OCI-LY1 (cell line): ENCODE results near the gene POLR3H.

ENCODE experiments used
- H2AFZ ChIP-seq: fragments of 200-600 bp; sonication (generic), shearing (Covaris generic); 2 replicates; pipeline ENCODE4 v1.6.0; 2014; ENCODE audit warnings: antibody characterized with exemption, mild to moderate bottlenecking, low read length
- H3F3A ChIP-seq: fragments of 200-600 bp; sonication (generic), shearing (Covaris generic); 2 replicates; pipeline ENCODE4 v1.6.0; 2014; ENCODE audit warnings: mild to moderate bottlenecking, antibody characterized with exemption, low read length, moderate library complexity; ENCODE audit not compliant: insufficient read depth
- H3K27ac ChIP-seq: fragments of 200-600 bp; sonication (generic); 2 replicates; pipeline ENCODE4 v1.5.1; 2014; ENCODE audit warnings: low read length, mixed run types, mild to moderate bottlenecking, low read depth; ENCODE audit not compliant: poor library complexity, severe bottlenecking
- H3K27me3 ChIP-seq: fragments of 200-600 bp; sonication (generic); 2 replicates; pipeline ENCODE4 v1.6.0; 2014; ENCODE audit warnings: antibody characterized with exemption, mild to moderate bottlenecking, low read length, moderate library complexity; ENCODE audit not compliant: insufficient read depth
- H3K36me3 ChIP-seq: fragments of 200-600 bp; sonication (generic); 2 replicates; pipeline ENCODE4 v1.6.1; 2014; ENCODE audit warnings: mild to moderate bottlenecking, antibody characterized with exemption, low read length, moderate library complexity, mixed read lengths; ENCODE audit not compliant: insufficient read depth
- H3K4me1 ChIP-seq: fragments of 200-600 bp; sonication (generic); 2 replicates; pipeline ENCODE4 v1.5.1; 2014; ENCODE audit warnings: mild to moderate bottlenecking, low read length, moderate library complexity; ENCODE audit not compliant: insufficient read depth, severe bottlenecking
- H3K4me2 ChIP-seq: fragments of 200-600 bp; sonication (generic), shearing (Covaris generic); 2 replicates; pipeline ENCODE4 v1.6.1; 2014; ENCODE audit warnings: low read length
- H3K4me3 ChIP-seq: fragments of 200-600 bp; sonication (generic); 2 replicates; pipeline ENCODE4 v1.5.1; 2014; ENCODE audit warnings: low read length, low read depth, mild to moderate bottlenecking, mixed read lengths; ENCODE audit not compliant: poor library complexity, severe bottlenecking
- H3K79me2 ChIP-seq: fragments of 200-600 bp; shearing (Covaris generic); 2 replicates; pipeline ENCODE4 v1.6.1; 2016; ENCODE audit warnings: mixed run types, low read length, mixed read lengths; ENCODE audit not compliant: insufficient read depth
- H3K9ac ChIP-seq: fragments of 200-600 bp; sonication (generic), shearing (Covaris generic); 2 replicates; pipeline ENCODE4 v1.6.1; 2014; ENCODE audit warnings: mild to moderate bottlenecking, low read length, mixed read lengths
- H3K9me2 ChIP-seq: fragments of 200-600 bp; sonication (generic), shearing (Covaris generic); 2 replicates; pipeline ENCODE4 v1.6.1; 2014; ENCODE audit warnings: low read depth, mild to moderate bottlenecking, low read length, mixed read lengths
- H3K9me3 ChIP-seq: fragments of 200-600 bp; shearing (Covaris generic); 2 replicates; pipeline ENCODE4 v1.6.1; 2014; ENCODE audit warnings: low read length, mixed read lengths
- H4K20me1 ChIP-seq: fragments of 200-600 bp; sonication (generic), shearing (Covaris generic); 2 replicates; pipeline ENCODE4 v1.6.0; 2016; ENCODE audit warnings: mild to moderate bottlenecking, low read length; ENCODE audit not compliant: insufficient read depth
- CTCF ChIP-seq: fragments of 200-600 bp; sonication (generic), shearing (Covaris generic); IDR thresholded peaks from 2 replicates; pipeline ENCODE4 v1.5.1; 2017; ENCODE audit warnings: mild to moderate bottlenecking, antibody characterized with exemption, low read length, moderate library complexity, mixed read lengths
- EZH2 ChIP-seq: fragments of 200-600 bp; sonication (generic), shearing (Covaris generic); IDR thresholded peaks from 2 replicates; pipeline ENCODE4 v1.8.0; 2017; ENCODE audit warnings: borderline replicate concordance, mixed run types, mild to moderate bottlenecking, antibody characterized with exemption, low read length, moderate library complexity, mixed read lengths

Gene POLR3H

GRCh38 chr22:41481925-41482318, 62.3 kb downstream of the POLR3H start:
- H3K4me2 ChIP-seq, result peak overlapping the region; percentile 52; the same call in 1 of the 2 replicates
- H3K4me1 ChIP-seq, result peaks cover 76% of the 10 kb centered on the region
- no peaks in the 10 kb centered on the region for H4K20me1 ChIP-seq
- H3F3A ChIP-seq, result no peaks in the 10 kb centered on the region
- TF ChIP-seq EZH2, result no peak
- TF ChIP-seq CTCF, result no peak
- peak overlapping the region; percentile 19 for H3K27ac ChIP-seq
- H2AFZ ChIP-seq, result no peak overlapping the region
- peak overlapping the region; percentile 18; the same call in 1 of the 2 replicates for H3K9ac ChIP-seq
- peaks cover 14% of the 10 kb centered on the region for H3K36me3 ChIP-seq
- H3K4me3 ChIP-seq, result no peak overlapping the region
- peaks cover 61% of the 10 kb centered on the region for H3K79me2 ChIP-seq
- no peaks in the 10 kb centered on the region for H3K27me3 ChIP-seq
- no peaks in the 10 kb centered on the region for H3K9me3 ChIP-seq
- no peaks in the 10 kb centered on the region for H3K9me2 ChIP-seq

DNA sequence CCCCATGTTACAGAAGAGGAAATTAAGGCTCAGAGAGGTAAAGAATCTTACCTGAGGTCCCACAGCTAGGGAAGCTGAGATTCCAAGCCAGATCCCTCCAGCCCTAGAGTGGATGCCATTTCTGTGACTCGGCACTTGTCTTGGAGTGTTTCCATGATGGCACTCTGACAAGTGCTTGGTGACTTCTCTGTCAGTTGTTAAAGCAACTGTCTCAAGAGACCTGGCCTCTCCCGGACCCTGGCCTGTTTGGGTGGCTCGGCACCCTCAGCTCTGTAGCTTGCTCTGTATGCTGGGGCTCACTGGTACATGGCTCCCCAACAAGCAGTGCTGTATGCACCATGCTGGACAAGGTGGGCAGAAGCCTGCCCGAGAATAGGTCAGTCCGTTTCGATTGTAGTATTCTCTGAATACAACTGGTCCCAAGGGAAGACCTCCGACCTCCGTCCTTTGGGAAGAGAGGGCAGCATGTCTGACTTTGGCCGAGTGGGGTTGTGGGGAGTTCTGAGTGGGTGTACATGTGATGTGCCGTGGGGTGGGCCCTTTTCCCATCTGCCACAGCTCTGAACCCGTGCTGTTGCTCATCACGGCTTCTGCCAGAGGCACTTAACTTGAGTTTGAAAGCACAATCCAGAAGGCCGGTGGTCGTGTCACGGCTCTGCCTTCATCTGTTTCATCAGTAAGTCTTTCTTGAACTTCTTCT, 63.0 kb downstream of the POLR3H start:
- H3K27me3 ChIP-seq, result no peaks in the 10 kb centered on the region
- no peak overlapping the region for H2AFZ ChIP-seq
- peak overlapping the region; percentile 52 for H3K4me2 ChIP-seq
- H3K36me3 ChIP-seq, result peaks cover 14% of the 10 kb centered on the region
- H3K4me3 ChIP-seq, result peak overlapping the region; percentile 25
- TF ChIP-seq EZH2 (no peak), CTCF (no peak)
- no peaks in the 10 kb centered on the region for H3F3A ChIP-seq
- no peaks in the 10 kb centered on the region for H3K9me3 ChIP-seq
- H3K79me2 ChIP-seq, result peaks cover 63% of the 10 kb centered on the region
- H3K9me2 ChIP-seq, result no peaks in the 10 kb centered on the region
- peaks cover 73% of the 10 kb centered on the region for H3K4me1 ChIP-seq
- H4K20me1 ChIP-seq, result no peaks in the 10 kb centered on the region
- H3K27ac ChIP-seq, result peak overlapping the region; percentile 68
- peak overlapping the region; percentile 28; the same call in 1 of the 2 replicates for H3K9ac ChIP-seq

DNA sequence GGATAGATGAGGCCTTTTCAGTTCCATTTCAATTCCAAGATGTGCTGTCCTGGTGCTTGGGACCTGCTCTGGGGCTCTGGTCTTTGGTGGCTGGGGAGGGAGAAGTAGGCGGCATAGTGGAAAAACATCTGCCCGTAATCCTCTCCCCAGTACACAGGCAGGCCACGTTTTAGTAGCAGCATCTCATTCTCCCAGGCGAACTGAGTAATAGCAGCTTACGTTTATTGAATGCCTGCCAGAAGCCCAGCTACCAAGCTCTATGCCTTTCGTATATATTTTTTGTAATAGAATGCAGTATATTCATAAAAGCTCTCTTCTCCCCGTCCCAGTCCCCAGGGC, 63.9 kb downstream of the POLR3H start:
- Histone ChIP-seq H3K79me2 (peaks cover 60% of the 10 kb centered on the region), H3K9me2 (no peaks in the 10 kb centered on the region), H3K9ac (peak overlapping the region; percentile 15; the same call in 1 of the 2 replicates), H3K4me2 (peak overlapping the region; percentile 52), H4K20me1 (no peaks in the 10 kb centered on the region), H3F3A (no peaks in the 10 kb centered on the region), H3K27me3 (no peaks in the 10 kb centered on the region), H2AFZ (no peak overlapping the region), H3K36me3 (peaks cover 14% of the 10 kb centered on the region), H3K9me3 (no peaks in the 10 kb centered on the region), H3K4me1 (peaks cover 74% of the 10 kb centered on the region), H3K27ac (peak overlapping the region; percentile 68), H3K4me3 (no peak overlapping the region)
- TF ChIP-seq CTCF, result no peak
- no peak for TF ChIP-seq EZH2
